Daoy (cell line): ENCODE results near the gene PLA2G4B. TPM values are rescaled to one million over a fixed set of nuclear protein-coding genes. Genes with fewer than 3 reads are reported as not detected.

Source experiments
- DNase-seq: peaks from one replicate; pipeline ENCODE4 v3.0.0-alpha.2; 2015; ENCODE audit warnings: low read depth
- total RNA-seq: library from RNA; depleted of rRNA; stranded (reverse); fragments of >200 nt; shearing (Covaris generic); gene quantifications from 2 replicates; pipeline ENCODE4 v1.2.3, GENCODE V29; 2014; rRNA removed

The PLA2G4B gene, protein sequence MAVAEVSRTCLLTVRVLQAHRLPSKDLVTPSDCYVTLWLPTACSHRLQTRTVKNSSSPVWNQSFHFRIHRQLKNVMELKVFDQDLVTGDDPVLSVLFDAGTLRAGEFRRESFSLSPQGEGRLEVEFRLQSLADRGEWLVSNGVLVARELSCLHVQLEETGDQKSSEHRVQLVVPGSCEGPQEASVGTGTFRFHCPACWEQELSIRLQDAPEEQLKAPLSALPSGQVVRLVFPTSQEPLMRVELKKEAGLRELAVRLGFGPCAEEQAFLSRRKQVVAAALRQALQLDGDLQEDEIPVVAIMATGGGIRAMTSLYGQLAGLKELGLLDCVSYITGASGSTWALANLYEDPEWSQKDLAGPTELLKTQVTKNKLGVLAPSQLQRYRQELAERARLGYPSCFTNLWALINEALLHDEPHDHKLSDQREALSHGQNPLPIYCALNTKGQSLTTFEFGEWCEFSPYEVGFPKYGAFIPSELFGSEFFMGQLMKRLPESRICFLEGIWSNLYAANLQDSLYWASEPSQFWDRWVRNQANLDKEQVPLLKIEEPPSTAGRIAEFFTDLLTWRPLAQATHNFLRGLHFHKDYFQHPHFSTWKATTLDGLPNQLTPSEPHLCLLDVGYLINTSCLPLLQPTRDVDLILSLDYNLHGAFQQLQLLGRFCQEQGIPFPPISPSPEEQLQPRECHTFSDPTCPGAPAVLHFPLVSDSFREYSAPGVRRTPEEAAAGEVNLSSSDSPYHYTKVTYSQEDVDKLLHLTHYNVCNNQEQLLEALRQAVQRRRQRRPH
- total RNA-seq = 0.71 and 4.6 TPM in 2 replicates

- no peak for DNase-seq
Observed at GRCh38 chr15:41838400-41838897, at the start of gene PLA2G4B. PLA2G4B (plus strand) TSS chr15:41838847; CDS start chr15:41838914, 67 bp downstream.

- no peak for DNase-seq
Observed at GRCh38 chr15:41789236-41789635, 49.4 kb upstream of the PLA2G4B start.

DNA sequence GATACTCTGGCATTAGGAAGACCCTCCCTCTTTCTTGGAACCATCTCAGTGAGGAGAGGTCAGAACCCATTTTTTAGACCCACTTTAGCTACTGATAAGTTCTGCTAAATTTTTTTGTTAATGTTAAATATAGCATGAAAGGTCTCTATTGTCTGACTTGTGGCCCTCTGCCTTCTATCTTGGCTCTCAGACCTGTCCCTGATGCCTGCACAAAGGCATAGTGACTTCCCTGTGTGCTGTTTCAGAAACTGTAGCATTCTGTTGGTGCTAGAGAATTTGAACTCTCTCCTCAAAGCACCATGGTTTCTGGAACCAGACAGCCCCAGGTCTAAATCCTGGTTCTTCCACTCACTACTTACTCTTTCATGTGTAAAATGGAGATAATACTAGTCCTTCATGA, 49.0 kb upstream of the PLA2G4B start:
- no peak for DNase-seq

DNA sequence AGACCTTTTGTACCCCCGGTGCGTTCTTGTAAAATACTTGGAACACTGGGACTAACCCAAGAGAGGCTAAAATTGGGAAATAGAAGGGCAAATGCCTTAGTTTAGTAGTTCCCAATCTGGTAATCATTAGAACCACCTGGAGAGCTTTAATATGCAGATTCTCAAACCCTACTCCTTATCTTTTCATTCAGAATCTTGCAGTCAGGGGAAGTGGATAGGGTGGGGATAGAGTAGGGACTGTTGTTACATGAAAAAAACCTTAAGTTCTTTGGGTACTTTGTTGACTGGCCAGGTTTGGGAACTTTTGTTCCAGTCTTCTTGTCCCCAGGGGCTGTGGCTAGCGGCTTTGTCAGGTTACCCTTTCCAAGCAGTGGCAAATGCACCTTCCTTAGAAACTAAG, 48.5 kb upstream of the PLA2G4B start:
- no peak for DNase-seq

DNA sequence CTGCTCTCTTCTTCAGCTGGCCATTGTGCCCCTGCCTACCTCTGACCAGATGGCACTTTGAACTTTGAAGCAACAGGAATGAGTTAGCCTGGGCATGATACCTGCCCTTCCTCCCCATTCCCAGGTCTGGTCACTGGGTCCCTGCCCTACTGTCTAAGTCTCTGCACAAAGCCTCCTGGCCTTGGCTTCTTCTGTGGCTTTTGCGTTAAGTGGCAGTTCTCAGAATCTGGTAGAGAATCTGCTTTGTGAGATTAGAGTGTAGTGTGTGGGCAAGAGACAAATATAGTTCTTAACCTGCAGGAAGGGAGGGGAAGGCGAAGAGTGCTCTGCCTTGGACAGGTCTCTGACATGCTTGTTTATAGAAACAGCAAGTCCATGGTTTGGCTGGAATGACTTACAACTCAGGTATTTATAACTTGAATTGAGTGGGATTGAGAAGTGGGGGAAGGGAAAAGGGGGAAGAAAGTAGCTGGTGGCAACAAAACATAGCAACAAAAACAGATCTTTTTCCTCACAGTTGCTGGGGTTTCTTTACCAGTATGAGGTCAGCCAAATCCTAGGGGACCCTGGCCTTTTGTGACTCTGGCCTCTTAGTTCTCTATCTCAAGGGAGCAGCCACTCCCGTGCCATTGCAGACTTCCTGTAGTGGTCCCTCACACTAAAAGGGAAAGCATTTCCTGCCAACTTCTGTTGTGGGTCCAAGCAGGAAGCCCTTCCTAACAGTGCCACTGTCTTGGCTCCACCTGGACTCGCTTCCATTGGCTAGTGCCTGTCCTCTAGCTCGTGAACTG, 47.7 kb upstream of the PLA2G4B start:
- DNase-seq = peak; percentile 70

DNA sequence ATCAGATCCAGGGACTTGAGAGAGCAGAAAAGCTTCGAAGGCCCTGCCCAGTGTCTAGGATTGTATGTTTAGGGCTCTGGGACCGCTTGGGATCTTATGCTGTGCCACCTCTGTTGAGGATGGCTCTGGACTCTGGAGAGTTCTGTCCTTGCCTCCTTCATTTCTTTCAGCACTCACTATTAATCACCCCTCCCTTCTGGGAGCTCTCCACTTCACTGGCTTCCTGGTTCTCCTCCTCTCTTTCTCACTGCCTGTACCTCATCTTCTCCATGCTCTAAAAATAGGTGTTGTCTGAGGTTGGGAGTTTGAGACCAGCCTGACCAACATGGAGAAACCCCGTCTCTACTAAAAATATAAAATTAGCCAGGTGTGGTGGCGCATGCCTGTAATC, 47.1 kb upstream of the PLA2G4B start:
- DNase-seq = no peak

DNA sequence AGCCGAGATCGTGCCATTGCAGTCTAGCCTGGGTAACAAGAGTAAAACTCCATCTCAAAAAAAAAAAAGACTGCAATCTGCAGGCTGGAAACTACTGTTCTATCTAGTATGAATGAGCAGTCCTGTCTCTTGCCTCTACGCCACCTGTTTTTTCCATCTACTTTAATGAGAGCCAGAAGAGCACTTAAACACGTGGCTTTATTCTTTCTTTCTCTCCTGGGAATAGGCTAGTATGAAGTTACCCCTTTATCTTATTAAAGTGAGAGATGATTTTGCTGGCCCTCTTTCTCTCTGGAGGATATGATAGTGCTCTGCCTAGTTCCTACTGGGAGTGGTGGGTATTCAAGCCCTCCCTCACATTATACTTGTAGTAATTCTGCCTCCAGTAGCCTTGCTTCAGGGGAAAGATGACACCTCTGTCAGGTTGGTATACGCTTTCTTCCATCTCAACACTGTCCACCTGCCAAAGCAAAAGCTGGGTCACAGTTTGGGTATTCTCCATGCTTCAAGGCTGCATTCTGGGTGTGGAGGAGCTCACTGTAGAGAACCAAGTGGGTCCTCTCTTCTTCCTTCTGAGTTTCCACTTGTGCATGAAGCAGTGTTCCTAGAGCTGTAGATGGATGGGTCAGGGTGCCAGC, 46.5 kb upstream of the PLA2G4B start:
- DNase-seq = no peak

GRCh38 chr15:41794081-41794480, 44.6 kb upstream of the PLA2G4B start:
- no peak for DNase-seq

DNA sequence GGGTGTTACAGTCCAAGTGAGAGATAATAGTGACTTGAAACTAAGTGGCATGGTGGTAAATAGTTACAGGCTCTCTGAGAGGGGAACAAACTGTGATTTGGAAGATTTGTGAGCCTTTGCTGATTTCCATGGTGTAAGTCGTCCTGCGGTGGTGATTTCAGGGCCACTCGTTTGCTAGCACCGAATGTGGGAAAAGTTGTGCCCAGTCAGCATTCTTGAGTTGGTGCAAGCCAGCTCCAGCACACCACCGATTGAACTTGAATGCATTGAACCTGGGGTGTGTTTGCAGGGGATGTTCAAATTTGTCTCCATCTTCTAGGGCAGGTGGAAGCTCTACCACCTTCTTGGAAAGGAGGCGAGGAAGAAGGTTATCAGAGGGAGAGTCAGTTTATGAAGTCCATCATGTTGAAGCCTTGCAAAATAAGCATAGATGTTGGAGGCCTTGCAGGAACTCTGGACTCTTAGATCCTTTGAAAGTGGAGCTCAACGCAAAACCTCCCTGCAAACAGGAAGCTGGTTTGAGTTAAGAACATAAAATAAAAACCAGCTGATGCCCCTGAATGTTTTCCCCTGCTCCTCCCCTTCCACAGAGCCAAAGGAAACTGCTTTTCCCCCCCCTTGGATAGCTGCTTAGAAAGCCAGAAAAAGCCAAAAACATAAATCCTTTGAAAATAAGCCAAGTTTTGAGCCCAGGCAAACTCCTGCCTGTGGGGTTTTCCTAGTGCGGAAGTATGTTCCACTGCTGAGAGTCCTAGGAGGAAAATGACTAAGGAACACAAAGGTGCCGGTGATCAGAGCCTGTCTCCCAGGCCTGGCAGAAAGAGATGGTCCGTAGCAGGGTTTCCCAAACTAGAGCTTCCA, 42.4 kb upstream of the PLA2G4B start:
- DNase-seq = peak; percentile 55

- no peak for DNase-seq
Observed at GRCh38 chr15:41797201-41797944, 41.3 kb upstream of the PLA2G4B start.

DNA sequence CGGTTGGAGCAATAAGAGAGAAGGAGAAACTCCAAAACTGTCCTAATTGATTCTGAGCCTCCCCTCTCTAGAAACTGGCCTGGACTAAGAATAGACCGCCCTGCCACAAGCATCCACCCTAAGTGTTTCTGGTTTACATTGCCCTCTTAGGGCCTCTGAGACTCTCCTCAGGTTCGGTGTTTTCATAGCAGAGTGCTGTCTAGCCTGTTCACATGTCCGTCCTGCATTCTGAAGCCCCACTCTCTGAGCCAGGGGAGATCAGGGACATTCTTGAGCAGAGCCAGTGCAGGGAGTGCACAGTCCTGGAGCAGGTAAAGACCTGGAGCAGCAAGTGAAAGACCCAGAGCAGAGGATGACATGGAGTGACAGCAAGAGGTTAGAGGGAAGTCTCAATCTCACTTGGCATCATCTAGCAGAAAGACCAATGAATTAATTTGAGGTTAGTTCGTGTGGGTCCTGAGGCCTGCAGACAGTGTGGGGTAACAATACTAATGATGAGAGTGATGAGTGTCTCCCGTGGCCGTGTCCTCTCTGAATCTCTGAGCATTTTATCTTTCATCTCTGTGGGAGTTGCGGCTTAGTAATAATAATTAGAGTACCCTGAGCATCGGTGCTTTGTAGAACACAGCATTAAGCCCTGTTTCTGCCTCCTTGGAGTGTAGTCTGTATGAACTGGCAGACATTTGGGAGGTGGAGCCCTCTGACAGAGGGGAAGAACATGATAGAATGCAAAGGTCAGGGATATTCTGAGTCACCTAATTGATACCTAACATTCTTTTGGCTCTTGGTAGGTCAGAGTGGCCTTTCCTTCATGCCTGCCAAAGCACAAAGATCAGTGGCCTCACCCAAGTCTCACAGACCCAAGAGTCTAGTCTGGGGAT, 39.8 kb upstream of the PLA2G4B start:
- no peak for DNase-seq

- DNase-seq = no peak
Observed at GRCh38 chr15:41799488-41799805, 39.2 kb upstream of the PLA2G4B start.

DNA sequence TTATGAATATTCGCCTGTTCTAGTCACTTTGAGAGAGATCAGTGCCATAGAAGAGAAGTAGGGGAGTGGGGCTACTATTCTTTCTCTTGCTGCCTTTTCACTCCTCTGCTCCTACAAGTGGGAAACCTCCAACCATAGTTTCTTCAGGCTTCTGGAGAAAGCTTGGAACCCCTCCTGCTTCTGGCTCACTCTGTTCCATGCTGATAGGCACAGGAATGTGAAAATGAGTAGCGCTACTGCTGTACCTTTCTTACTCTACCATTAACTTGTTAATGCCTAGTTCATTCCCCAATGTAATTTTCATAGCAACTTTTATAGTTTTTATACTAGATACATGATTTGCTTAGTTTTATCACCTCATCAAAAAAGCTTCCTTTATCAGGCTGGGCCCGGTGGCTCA, 37.5 kb upstream of the PLA2G4B start:
- DNase-seq = no peak

GRCh38 chr15:41801850-41802455, 36.7 kb upstream of the PLA2G4B start:
- no peak for DNase-seq

DNA sequence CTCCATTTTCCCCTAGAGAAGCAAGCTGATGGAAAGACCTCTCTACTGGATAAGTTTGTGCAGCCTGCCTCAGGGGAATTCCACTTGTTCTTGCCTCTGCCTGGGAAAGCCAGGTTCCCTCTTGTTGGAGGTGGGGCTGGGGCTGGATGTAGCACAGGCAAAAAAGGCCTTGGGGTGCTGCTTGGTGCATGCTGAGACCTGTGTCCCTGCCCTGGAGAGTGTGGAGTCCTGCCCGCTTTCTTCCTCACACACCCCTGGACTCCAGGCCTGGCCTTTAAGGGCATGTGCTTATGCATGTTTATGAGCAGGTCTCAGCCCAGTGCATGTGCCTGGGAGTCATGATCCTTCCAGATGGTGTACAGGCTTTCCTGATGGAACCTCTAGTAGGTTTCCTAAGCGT, 34.3 kb upstream of the PLA2G4B start:
- DNase-seq = no peak

DNA sequence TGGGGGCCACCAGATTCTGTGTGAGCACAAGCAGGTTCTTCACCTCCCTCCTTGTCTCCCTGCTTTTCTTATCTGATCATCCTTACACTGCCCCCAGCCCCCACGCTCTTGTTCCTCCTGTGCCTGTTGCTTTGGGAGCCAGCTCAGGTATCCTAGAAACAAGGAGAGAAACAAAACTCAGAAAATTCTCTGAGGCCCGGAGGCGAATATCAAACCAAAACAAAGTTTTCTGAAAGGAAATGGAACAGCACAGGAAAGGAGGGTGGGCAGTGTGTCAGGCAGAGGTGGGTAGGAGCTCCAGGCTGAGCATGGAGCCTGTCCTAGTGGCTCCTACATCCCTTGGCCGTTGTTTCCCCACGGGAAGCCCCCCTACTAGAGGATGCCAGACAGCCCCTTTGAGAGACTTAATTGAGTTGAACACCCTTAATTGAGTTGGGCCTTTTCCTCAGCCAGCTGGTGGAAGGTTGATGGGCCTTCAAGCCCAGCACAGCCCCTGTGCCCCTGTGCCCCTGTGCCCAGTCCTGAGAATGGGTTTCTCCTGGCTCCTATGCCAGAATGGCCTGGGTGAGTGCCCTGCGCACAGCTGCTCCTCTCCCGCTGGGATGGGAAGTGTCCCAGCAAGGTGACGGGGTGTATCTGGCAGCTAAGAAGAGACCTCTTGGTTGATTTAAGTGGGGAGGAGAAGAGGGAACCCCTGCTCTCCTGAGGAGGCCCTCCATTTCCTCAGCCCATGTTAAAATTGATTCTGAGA, 33.6 kb upstream of the PLA2G4B start:
- peak; percentile 31 for DNase-seq

GRCh38 chr15:41805711-41806110, 32.9 kb upstream of the PLA2G4B start:
- DNase-seq = no peak
